ENCODE measurements around the gene RBM47.

Gene RBM47

DNA sequence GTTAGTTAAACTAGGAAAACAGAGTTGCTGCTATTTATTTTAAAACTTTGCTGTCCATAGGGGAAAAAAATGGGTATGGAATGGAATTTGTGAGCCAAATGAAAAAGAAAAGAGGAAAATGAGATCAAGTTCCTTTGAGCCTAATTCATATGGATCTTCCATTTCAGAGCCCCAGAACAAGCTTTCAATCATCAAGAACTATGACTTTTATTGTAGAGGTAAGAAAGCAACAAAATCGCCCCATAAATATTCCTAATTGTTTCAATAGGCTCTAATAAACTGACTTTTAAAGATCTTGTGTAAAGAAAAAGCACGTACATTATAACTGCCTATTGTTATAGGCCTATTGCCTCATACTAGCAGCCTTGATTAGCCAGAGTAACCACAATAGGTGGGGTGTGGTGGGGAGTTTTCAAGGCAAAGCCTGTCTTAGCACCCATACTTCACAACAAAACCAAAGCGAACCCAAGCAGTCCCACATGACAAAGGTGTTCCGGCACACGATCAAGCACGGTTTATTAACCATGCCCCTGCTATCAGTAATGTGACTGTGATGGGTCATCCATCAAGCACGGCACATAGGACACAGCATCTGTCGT, 44.4 kb downstream of the RBM47 start:
- TF ChIP-seq TEAD4 (IDR thresholded peaks at IDR 0.05): no peak
- TF ChIP-seq, protein P1, sequence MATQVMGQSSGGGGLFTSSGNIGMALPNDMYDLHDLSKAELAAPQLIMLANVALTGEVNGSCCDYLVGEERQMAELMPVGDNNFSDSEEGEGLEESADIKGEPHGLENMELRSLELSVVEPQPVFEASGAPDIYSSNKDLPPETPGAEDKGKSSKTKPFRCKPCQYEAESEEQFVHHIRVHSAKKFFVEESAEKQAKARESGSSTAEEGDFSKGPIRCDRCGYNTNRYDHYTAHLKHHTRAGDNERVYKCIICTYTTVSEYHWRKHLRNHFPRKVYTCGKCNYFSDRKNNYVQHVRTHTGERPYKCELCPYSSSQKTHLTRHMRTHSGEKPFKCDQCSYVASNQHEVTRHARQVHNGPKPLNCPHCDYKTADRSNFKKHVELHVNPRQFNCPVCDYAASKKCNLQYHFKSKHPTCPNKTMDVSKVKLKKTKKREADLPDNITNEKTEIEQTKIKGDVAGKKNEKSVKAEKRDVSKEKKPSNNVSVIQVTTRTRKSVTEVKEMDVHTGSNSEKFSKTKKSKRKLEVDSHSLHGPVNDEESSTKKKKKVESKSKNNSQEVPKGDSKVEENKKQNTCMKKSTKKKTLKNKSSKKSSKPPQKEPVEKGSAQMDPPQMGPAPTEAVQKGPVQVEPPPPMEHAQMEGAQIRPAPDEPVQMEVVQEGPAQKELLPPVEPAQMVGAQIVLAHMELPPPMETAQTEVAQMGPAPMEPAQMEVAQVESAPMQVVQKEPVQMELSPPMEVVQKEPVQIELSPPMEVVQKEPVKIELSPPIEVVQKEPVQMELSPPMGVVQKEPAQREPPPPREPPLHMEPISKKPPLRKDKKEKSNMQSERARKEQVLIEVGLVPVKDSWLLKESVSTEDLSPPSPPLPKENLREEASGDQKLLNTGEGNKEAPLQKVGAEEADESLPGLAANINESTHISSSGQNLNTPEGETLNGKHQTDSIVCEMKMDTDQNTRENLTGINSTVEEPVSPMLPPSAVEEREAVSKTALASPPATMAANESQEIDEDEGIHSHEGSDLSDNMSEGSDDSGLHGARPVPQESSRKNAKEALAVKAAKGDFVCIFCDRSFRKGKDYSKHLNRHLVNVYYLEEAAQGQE (IDR thresholded peaks at IDR 0.05; ENCODE audit: low read depth): no peak
- TF ChIP-seq FOXM1 (IDR thresholded peaks at IDR 0.05; ENCODE audit: borderline replicate concordance, low read depth): no peak
- TF ChIP-seq, protein P2, sequence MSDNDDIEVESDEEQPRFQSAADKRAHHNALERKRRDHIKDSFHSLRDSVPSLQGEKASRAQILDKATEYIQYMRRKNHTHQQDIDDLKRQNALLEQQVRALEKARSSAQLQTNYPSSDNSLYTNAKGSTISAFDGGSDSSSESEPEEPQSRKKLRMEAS (IDR thresholded peaks at IDR 0.05): no peak
- TF ChIP-seq TCF12 (IDR thresholded peaks at IDR 0.05; ENCODE audit: low read depth): no peak
- TF ChIP-seq TAF1 (IDR thresholded peaks at IDR 0.05; ENCODE audit: low read depth): no peak
- TF ChIP-seq, protein P3, sequence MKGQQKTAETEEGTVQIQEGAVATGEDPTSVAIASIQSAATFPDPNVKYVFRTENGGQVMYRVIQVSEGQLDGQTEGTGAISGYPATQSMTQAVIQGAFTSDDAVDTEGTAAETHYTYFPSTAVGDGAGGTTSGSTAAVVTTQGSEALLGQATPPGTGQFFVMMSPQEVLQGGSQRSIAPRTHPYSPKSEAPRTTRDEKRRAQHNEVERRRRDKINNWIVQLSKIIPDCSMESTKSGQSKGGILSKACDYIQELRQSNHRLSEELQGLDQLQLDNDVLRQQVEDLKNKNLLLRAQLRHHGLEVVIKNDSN (IDR thresholded peaks at IDR 0.05): no peak
- TF ChIP-seq RAD21 (IDR thresholded peaks at IDR 0.05; ENCODE audit: low read depth): no peak
- TF ChIP-seq EGR1 (IDR thresholded peaks at IDR 0.05): no peak
- TF ChIP-seq EP300 (IDR thresholded peaks at IDR 0.05; ENCODE audit: borderline replicate concordance): no peak
- no peak for TF ChIP-seq ZBTB7A (IDR thresholded peaks at IDR 0.05; ENCODE audit: low read depth)
- no peak for TF ChIP-seq NFIC (IDR thresholded peaks at IDR 0.05)
- TF ChIP-seq CEBPB (IDR thresholded peaks at IDR 0.05): no peak
- no peak for TF ChIP-seq CREB1 (IDR thresholded peaks at IDR 0.05; ENCODE audit: low read depth)
- no peak for TF ChIP-seq YY1 (IDR thresholded peaks at IDR 0.05; ENCODE audit: low read depth)

DNA sequence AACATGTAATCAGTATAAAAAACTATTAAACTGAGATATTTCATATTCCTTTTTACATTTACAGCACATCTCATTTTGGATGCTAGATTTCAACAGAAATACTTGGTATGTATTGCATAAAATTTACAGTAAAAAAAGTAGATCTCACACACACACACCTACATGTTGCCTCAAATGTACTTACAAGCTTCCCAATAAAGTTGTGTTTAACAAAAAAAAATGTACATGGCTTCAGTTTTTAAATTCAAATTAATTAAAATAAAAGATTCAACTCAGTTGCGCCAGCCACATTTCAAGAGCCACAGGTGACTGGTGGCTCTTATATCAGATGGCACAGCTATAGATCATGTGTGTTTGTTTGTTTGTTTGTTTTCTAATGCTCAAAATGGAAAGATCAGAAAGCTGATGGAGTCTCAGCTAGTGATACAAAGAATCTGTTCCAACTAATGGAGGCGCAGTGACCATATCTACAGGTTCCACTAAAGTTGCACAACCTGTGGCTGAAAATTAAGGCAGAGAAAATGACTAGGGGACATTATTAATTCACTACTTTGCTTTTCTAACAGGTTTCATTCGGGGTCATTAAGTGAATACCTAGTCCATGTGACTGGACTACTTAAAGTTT, 45.0 kb downstream of the RBM47 start:
- TF ChIP-seq CREB1 (IDR thresholded peaks at IDR 0.05; ENCODE audit: low read depth) (no peak), TEAD4 (IDR thresholded peaks at IDR 0.05) (no peak), EGR1 (IDR thresholded peaks at IDR 0.05) (no peak), FOXM1 (IDR thresholded peaks at IDR 0.05; ENCODE audit: borderline replicate concordance, low read depth) (no peak), TAF1 (IDR thresholded peaks at IDR 0.05; ENCODE audit: low read depth) (no peak), RAD21 (IDR thresholded peaks at IDR 0.05; ENCODE audit: low read depth) (no peak), EP300 (IDR thresholded peaks at IDR 0.05; ENCODE audit: borderline replicate concordance) (no peak), ZBTB7A (IDR thresholded peaks at IDR 0.05; ENCODE audit: low read depth) (no peak), CEBPB (IDR thresholded peaks at IDR 0.05) (no peak), TCF12 (IDR thresholded peaks at IDR 0.05; ENCODE audit: low read depth) (no peak), NFIC (IDR thresholded peaks at IDR 0.05) (no peak)
- TF ChIP-seq, protein P1 (IDR thresholded peaks at IDR 0.05; ENCODE audit: low read depth): no peak
- TF ChIP-seq, protein P3 (IDR thresholded peaks at IDR 0.05): no peak

DNA sequence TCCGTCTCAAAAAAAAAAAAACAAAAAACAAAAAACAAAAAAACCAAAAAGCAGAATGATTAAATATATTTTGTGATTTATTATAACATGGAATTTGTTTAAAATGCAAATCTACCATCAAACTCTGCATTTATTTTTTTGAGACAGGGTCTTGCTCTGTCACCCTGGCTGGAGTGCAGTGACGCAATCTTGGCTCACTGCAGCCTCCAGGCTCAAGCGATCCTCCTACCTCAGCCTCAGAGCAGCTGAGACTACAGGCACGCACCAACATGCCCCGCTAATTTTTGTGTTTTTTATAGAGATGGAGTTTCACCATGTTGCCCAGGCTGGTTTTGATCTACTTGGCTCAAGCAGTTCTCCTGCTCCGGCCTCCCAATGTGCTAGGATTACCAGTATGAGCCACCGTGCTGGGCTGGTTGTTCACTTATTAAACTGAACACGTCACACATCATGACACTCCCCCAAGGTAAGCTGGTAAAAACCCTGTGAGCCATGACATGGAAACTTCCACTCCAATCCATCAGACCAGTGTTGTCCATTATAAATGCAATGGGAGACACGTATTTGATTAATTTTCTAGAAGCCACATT, 45.7 kb downstream of the RBM47 start:
- TF ChIP-seq TEAD4 (IDR thresholded peaks at IDR 0.05): no peak
- peak; percentile 25; the same call in 1 of the 2 replicates for TF ChIP-seq CEBPB (IDR thresholded peaks at IDR 0.05)

DNA sequence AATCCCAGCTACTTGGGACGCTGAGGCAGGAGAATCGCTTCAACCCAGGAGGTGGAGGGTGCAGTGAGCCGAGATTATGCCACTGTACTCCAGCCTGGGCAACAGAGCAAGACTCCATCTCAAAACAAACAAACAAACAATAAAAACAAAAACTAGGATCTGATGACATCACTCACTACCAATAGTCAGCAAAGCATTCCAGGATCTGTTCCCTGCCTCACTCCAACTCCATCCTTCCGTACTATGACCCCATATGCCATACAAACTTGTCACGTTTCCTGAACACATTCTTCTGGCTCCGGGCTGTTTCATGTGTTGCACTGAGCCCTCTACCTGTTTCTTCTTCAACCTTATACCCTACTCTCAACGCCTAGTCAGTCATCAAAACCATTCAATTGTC, 47.3 kb downstream of the RBM47 start:
- TF ChIP-seq CREB1 (IDR thresholded peaks at IDR 0.05; ENCODE audit: low read depth): no peak
- no peak for TF ChIP-seq RAD21 (IDR thresholded peaks at IDR 0.05; ENCODE audit: low read depth)

DNA sequence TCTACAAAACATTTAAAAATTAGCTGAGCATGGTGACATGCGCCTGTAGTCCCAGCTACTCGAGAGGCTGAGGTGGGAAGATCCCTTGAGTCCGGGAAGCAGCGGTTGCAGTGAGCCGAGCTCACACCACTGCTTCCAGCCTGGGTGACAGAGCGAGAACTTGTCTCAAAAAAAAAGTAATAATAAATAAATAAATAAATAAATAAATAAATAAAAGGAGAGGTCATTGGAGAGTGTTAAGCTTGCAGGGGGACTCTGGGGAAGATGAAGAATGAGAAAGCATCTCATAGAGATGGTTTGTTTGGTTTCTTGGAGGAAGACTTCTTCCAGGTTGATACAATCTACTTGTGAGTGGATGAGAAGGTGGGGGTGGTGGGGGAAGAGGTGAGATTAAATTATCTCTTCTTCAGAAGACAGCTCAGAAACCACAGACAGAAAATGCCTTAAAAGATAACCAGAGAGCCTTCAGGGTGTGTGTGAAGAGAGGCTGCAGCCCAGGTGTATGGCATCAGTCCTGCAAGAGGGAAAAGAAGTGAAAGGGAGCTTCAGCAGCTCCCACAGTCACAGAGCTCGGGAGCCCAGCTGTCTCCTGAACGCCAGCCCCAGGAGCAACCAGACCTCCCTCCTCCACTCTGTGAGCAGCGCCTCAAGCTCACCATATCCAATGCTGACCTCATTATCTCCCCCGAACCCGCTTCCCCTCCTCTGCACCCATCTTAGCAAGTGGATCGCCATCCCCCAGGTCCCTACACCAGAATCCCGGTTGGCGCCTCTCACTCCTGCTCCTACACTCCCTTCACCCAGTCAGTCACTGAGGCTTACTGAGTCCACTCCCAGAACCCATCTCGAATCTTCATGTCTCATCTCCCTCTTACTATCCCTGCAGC, 48.2 kb downstream of the RBM47 start:
- TF ChIP-seq TCF12 (IDR thresholded peaks at IDR 0.05; ENCODE audit: low read depth) (no peak), CEBPB (IDR thresholded peaks at IDR 0.05) (no peak), NFIC (IDR thresholded peaks at IDR 0.05) (no peak), YY1 (IDR thresholded peaks at IDR 0.05; ENCODE audit: low read depth) (no peak), TEAD4 (IDR thresholded peaks at IDR 0.05) (no peak), EP300 (IDR thresholded peaks at IDR 0.05; ENCODE audit: borderline replicate concordance) (no peak), CREB1 (IDR thresholded peaks at IDR 0.05; ENCODE audit: low read depth) (no peak), FOXM1 (IDR thresholded peaks at IDR 0.05; ENCODE audit: borderline replicate concordance, low read depth) (no peak), EGR1 (IDR thresholded peaks at IDR 0.05) (no peak), RAD21 (IDR thresholded peaks at IDR 0.05; ENCODE audit: low read depth) (no peak), ZBTB7A (IDR thresholded peaks at IDR 0.05; ENCODE audit: low read depth) (no peak), TAF1 (IDR thresholded peaks at IDR 0.05; ENCODE audit: low read depth) (no peak)
- TF ChIP-seq, protein P1 (IDR thresholded peaks at IDR 0.05; ENCODE audit: low read depth): no peak
- TF ChIP-seq, protein P2 (IDR thresholded peaks at IDR 0.05): no peak
- TF ChIP-seq, protein P3 (IDR thresholded peaks at IDR 0.05): no peak
